Measurements from ENCODE around the gene FMO1. TPM values are rescaled to one million over a fixed set of nuclear protein-coding genes. Genes with fewer than 3 reads are reported as not detected.

Gene FMO1
- total RNA-seq, 1 donor from 2014 or later, result 0.49 TPM

DNA sequence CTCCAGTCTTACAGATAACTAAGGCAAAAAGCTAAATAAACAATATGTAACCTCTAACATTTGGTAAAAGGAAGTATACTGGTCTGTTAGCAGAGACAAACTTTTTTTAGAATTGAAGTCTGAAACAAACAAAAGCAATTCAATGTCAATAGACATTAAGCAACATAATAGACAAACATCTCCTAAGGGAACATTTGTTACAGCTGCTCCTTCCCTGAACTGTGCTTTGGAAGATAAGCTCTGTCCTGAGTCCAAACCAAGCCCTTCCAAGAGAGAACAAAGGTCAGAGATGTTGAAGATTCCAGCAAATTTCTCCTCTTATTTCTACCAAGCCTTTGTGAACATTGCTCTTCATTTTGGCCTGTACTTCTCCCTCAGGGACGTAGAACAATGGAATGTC, 37.9 kb upstream of the FMO1 start:
- peaks cover 47% of the 10 kb centered on the region for H3K4me1 ChIP-seq
- intact Hi-C loops (cut with micrococcal nuclease), result no loop called here
- no peaks in the 10 kb centered on the region for H3K9me3 ChIP-seq (replicated peaks)
- no peaks in the 10 kb centered on the region for H3K27me3 ChIP-seq (ENCODE audit: low read depth)
- TF ChIP-seq CTCF (IDR thresholded peaks at IDR 0.05; ENCODE audit: borderline replicate concordance), result no peak
- H3K4me3 ChIP-seq, result no peak overlapping the region
- peak overlapping the region; percentile 71 for H3K27ac ChIP-seq (replicated peaks)
- H3K36me3 ChIP-seq, result peaks cover 37% of the 10 kb centered on the region
- no peak for DNase-seq

DNA sequence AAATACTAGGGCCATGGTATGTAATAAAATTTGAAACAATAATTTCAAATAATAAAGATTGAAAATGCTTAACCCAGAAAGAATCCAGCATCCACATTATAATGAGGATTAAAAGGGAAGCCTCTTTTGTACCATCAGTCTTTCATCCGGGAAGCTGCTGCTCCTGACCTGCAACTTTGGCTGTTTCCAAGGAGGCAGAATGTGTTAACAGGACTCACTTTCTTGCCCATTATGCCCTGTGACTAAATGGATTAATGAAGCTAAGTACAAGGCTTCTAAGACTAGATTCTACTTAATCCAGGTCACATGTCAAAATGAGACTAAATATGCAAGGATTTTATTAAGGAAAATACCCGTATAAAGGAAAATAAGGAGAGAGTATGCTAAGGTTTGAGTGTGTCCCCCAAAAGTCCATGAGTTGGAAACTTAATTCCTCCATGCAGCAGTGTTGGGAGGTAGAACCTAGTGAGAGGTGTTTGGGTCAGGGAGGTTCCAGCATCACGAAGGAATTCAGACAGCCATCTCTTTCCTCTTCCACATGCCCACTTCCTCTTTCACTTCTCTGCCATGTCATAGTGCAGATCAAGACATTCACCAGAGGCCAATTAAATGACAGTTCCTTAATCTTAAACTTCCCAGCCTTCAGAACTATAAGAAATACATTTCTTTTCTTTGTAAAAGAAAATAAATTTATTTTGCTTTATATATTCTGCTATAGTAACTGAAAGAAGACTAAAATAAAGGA, 35.5 kb upstream of the FMO1 start:
- DNase-seq, result no peak
- Histone ChIP-seq H3K9me3 (replicated peaks) (no peaks in the 10 kb centered on the region), H3K27ac (replicated peaks) (peak overlapping the region; percentile 71), H3K36me3 (peaks cover 13% of the 10 kb centered on the region), H3K4me3 (no peak overlapping the region), H3K27me3 (ENCODE audit: low read depth) (no peaks in the 10 kb centered on the region), H3K4me1 (peaks cover 39% of the 10 kb centered on the region)
- no peak for TF ChIP-seq CTCF (IDR thresholded peaks at IDR 0.05; ENCODE audit: borderline replicate concordance)
- intact Hi-C loops (cut with micrococcal nuclease), result no loop called here

GRCh38 chr1:171213559-171214454, 34.5 kb upstream of the FMO1 start:
- TF ChIP-seq CTCF (IDR thresholded peaks at IDR 0.05; ENCODE audit: borderline replicate concordance), result no peak
- DNase-seq, result no peak
- Histone ChIP-seq H3K9me3 (replicated peaks) (no peaks in the 10 kb centered on the region), H3K36me3 (peaks cover 3% of the 10 kb centered on the region), H3K4me3 (no peak overlapping the region), H3K27me3 (ENCODE audit: low read depth) (no peaks in the 10 kb centered on the region), H3K27ac (replicated peaks) (peak overlapping the region; percentile 71), H3K4me1 (peaks cover 38% of the 10 kb centered on the region)
- intact Hi-C loops (cut with micrococcal nuclease), result no loop called here

- TF ChIP-seq CTCF (IDR thresholded peaks at IDR 0.05; ENCODE audit: borderline replicate concordance), result no peak
- no peak overlapping the region for H3K4me3 ChIP-seq
- H3K36me3 ChIP-seq, result no peaks in the 10 kb centered on the region
- intact Hi-C loops (cut with micrococcal nuclease), result no loop called here
- peaks cover 40% of the 10 kb centered on the region for H3K4me1 ChIP-seq
- no peaks in the 10 kb centered on the region for H3K9me3 ChIP-seq (replicated peaks)
- DNase-seq, result no peak
- H3K27me3 ChIP-seq (ENCODE audit: low read depth), result no peaks in the 10 kb centered on the region
- peak overlapping the region; percentile 78 for H3K27ac ChIP-seq (replicated peaks)
Measured at GRCh38 chr1:171217658-171218443, 30.4 kb upstream of the FMO1 start.

- Histone ChIP-seq H3K27me3 (ENCODE audit: low read depth) (no peaks in the 10 kb centered on the region), H3K4me3 (no peak overlapping the region), H3K27ac (replicated peaks) (peak overlapping the region; percentile 78), H3K9me3 (replicated peaks) (no peaks in the 10 kb centered on the region), H3K36me3 (no peaks in the 10 kb centered on the region), H3K4me1 (peaks cover 38% of the 10 kb centered on the region)
- intact Hi-C loops (cut with micrococcal nuclease), result no loop called here
- DNase-seq, result no peak
- TF ChIP-seq CTCF (IDR thresholded peaks at IDR 0.05; ENCODE audit: borderline replicate concordance), result no peak
Measured at GRCh38 chr1:171218661-171219060, 29.6 kb upstream of the FMO1 start.
